ENCODE measurements around the gene MAGEF1. TPM values are rescaled to one million over a fixed set of nuclear protein-coding genes. Genes with fewer than 3 reads are reported as not detected.
A peak's percentile ranks its signal among the peaks of the same experiment; 100 is the strongest.

MAGEF1 gene
- total RNA-seq, 1 donor from 2014 or later: 80.3 TPM

GRCh38 chr3:184672335-184672734, 39.5 kb downstream of the MAGEF1 start:
- no peak for DNase-seq (ENCODE audit: low read depth, low spot score)

DNA sequence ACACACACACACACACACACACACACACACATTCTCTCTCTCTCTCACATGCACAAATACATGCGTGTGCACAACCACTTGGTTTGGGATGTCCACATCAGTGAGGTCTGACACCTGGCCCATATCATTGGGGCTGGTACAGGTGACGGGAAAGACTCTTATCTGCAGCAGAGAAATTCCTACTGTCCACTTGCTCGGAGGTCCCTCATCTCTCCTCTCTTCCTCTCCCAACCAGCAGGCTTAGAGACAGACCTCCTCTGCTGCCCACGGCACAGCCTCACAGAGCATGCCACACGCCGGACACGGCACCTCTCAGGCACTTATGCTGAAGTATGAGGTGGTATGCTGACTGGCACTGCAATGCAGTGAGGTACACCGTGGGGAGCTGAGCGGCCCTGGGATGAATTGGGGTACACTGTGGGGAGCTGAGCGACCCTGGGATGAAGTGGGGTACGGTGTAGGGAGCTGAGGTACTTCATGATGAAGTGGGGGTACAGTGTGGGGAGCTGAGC, 41.7 kb downstream of the MAGEF1 start:
- Mint-ChIP-seq H3K27ac (ENCODE audit: unreplicated experiment) (peak overlapping the region; percentile 82), H3K27me3 (ENCODE audit: low read depth) (no peaks in the 10 kb centered on the region), H3K4me3 (no peak overlapping the region), H3K4me1 (peaks cover 4% of the 10 kb centered on the region), H3K9me3 (no peaks in the 10 kb centered on the region), H3K36me3 (ENCODE audit: low read depth) (no peaks in the 10 kb centered on the region)
- TF ChIP-seq, protein P1, sequence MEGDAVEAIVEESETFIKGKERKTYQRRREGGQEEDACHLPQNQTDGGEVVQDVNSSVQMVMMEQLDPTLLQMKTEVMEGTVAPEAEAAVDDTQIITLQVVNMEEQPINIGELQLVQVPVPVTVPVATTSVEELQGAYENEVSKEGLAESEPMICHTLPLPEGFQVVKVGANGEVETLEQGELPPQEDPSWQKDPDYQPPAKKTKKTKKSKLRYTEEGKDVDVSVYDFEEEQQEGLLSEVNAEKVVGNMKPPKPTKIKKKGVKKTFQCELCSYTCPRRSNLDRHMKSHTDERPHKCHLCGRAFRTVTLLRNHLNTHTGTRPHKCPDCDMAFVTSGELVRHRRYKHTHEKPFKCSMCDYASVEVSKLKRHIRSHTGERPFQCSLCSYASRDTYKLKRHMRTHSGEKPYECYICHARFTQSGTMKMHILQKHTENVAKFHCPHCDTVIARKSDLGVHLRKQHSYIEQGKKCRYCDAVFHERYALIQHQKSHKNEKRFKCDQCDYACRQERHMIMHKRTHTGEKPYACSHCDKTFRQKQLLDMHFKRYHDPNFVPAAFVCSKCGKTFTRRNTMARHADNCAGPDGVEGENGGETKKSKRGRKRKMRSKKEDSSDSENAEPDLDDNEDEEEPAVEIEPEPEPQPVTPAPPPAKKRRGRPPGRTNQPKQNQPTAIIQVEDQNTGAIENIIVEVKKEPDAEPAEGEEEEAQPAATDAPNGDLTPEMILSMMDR (conservative IDR thresholded peaks at IDR 0.05): no peak
- DNase-seq (ENCODE audit: low read depth, low spot score): no peak

More at GRCh38 chr3:184672335-184672734, 39.5 kb downstream of the MAGEF1 start:
- Mint-ChIP-seq H3K4me3 (no peak overlapping the region), H3K27me3 (ENCODE audit: low read depth) (peaks cover 4% of the 10 kb centered on the region), H3K27ac (ENCODE audit: unreplicated experiment) (no peak overlapping the region), H3K9me3 (no peaks in the 10 kb centered on the region), H3K36me3 (ENCODE audit: low read depth) (no peaks in the 10 kb centered on the region), H3K4me1 (peaks cover 5% of the 10 kb centered on the region)
- TF ChIP-seq, protein P1 (conservative IDR thresholded peaks at IDR 0.05): no peak

GRCh38 chr3:184669578-184669977, 42.3 kb downstream of the MAGEF1 start:
- TF ChIP-seq, protein P1 (conservative IDR thresholded peaks at IDR 0.05): no peak
- no peak overlapping the region for H3K27ac Mint-ChIP-seq (ENCODE audit: unreplicated experiment)
- H3K4me1 Mint-ChIP-seq: peaks cover 4% of the 10 kb centered on the region
- DNase-seq (ENCODE audit: low read depth, low spot score): no peak
- no peaks in the 10 kb centered on the region for H3K36me3 Mint-ChIP-seq (ENCODE audit: low read depth)
- H3K9me3 Mint-ChIP-seq: no peaks in the 10 kb centered on the region
- H3K27me3 Mint-ChIP-seq (ENCODE audit: low read depth): no peaks in the 10 kb centered on the region
- no peak overlapping the region for H3K4me3 Mint-ChIP-seq

GRCh38 chr3:184666442-184666841, 45.4 kb downstream of the MAGEF1 start:
- no peak overlapping the region for H3K27ac Mint-ChIP-seq (ENCODE audit: unreplicated experiment)
- H3K4me1 Mint-ChIP-seq: peaks cover 8% of the 10 kb centered on the region
- H3K9me3 Mint-ChIP-seq: no peaks in the 10 kb centered on the region
- DNase-seq (ENCODE audit: low read depth, low spot score): no peak
- H3K27me3 Mint-ChIP-seq (ENCODE audit: low read depth): no peaks in the 10 kb centered on the region
- H3K36me3 Mint-ChIP-seq (ENCODE audit: low read depth): no peaks in the 10 kb centered on the region
- TF ChIP-seq, protein P1 (conservative IDR thresholded peaks at IDR 0.05): no peak
- H3K4me3 Mint-ChIP-seq: no peak overlapping the region

GRCh38 chr3:184665101-184665500, 46.8 kb downstream of the MAGEF1 start:
- H3K9me3 Mint-ChIP-seq: no peaks in the 10 kb centered on the region
- peaks cover 13% of the 10 kb centered on the region for H3K4me1 Mint-ChIP-seq
- no peaks in the 10 kb centered on the region for H3K27me3 Mint-ChIP-seq (ENCODE audit: low read depth)
- TF ChIP-seq, protein P1 (conservative IDR thresholded peaks at IDR 0.05): no peak
- H3K36me3 Mint-ChIP-seq (ENCODE audit: low read depth): no peaks in the 10 kb centered on the region
- H3K4me3 Mint-ChIP-seq: no peak overlapping the region
- DNase-seq (ENCODE audit: low read depth, low spot score): no peak
- H3K27ac Mint-ChIP-seq (ENCODE audit: unreplicated experiment): no peak overlapping the region

All from neural crest cell (in vitro differentiated cells).